ENCODE data around the gene FBXL16. TPM values are rescaled to one million over a fixed set of nuclear protein-coding genes. Genes with fewer than 3 reads are reported as not detected.
"Not testable (repeated sequence)": the region's sequence is repeated elsewhere in the genome, so short reads cannot be mapped to it uniquely, and the experiment has no call there.

Gene FBXL16
- total RNA-seq, 1 donor = under 0.01 TPM

GRCh38 chr16:747978-748746 is 42.6 kb upstream of the FBXL16 start:
- TF ChIP-seq CTCF (IDR thresholded peaks at IDR 0.05; ENCODE audit: insufficient read depth, low read length) = no peak
- H3K4me3 ChIP-seq (ENCODE audit: low read depth, low read length) = no peak overlapping the region
- DNase-seq (ENCODE audit: low read depth) = no peak

DNA sequence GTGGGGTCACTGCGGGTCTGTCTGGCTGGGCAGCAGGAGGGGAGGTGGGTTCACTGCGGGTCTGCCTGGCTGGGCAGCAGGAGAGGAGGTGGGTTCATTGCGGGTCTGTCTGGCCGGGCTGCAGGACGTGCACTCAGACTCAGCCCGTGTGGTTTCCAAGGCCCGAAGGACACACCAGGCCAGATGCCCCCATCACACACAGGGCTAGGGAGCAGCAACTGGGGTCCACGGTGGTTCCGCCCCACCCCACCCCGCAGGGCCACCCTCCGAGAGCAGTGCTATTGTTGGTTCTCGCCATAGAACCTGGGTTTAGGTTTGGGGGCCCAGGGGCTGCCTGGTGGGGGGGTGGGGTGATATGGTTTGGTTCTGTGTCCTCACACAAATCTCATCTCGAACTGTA is 41.0 kb upstream of the FBXL16 start:
- no peak for DNase-seq (ENCODE audit: low read depth)
- no peak overlapping the region for H3K4me3 ChIP-seq (ENCODE audit: low read depth, low read length)
- TF ChIP-seq CTCF (IDR thresholded peaks at IDR 0.05; ENCODE audit: insufficient read depth, low read length) = no peak

DNA sequence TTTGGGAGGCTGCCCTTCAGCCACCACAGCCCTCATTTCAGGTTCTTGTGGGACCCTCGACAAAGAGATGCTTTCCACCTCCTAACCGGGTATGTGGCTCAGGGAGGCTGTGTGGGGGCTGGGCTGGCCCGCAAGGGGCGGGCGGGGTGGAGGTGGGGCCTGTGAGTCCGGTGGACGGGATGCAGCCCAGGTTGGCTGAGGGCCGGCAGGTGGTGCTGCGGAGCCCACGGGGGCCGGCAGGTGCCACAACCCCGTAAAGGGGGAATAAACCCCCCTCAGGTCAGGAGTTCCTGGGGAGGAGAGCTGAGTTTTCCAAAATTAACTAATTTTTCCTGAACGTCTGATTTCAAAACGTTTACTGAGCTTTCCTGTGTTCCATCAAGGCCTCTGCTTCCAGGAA is 40.1 kb upstream of the FBXL16 start:
- DNase-seq (ENCODE audit: low read depth) = no peak
- peak; percentile 16 for TF ChIP-seq CTCF (IDR thresholded peaks at IDR 0.05; ENCODE audit: insufficient read depth, low read length)
- no peak overlapping the region for H3K4me3 ChIP-seq (ENCODE audit: low read depth, low read length)

DNA sequence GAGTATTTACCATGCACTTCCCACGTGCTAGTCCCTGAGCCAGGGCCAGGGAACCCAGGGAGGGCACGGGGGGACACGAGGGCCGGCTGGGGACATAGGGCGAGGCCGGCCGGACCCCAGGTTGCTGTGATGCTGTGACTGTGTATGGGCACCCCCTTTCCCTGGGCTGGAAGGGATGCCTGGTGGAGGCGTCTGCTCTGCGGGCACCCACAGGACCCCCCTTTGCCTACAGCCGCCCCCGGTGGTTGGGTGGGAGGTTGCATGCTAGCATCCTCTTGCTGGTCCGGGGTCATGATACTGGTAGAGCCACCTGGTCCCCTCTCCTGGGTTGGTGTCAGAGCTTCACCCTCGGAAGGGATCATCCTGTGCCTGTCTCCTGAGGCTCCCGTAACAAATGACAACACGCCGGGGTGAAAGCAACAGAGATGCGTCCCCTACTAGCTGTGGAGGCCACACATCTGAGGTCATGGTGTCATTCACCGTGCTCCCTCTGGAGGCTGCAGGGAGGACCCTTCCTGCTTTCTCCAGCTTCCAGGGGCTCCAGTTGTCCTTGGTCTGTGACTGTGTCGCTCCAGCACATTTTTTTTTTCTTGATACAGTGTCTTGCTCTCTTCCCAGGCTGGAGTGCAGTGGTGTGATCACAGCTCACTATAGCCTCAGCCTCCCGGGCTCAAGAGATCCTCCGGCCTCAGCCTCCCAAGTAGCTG is 38.3 kb upstream of the FBXL16 start:
- DNase-seq (ENCODE audit: low read depth) = no peak
- H3K4me3 ChIP-seq (ENCODE audit: low read depth, low read length) = no peak overlapping the region
- TF ChIP-seq CTCF (IDR thresholded peaks at IDR 0.05; ENCODE audit: insufficient read depth, low read length) = no peak

DNA sequence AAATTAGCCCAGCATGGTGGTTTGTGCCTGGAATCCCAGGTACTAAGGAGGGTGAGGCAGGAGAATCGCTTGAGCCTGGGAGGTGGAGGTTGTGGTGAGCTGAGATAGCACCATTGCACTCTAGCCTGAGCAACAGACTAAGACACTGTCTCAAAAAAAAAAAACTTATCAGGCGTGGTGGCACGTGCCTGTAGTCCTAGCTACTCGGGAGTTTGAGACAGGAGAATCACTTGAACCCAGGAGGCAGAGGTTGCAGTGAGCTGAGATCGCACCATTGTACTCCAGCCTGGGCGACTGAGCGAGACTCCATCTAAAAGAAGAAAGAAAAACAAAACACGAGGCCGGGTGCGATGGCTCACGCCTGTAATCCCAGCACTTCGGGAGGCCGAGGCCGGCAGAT is 37.3 kb upstream of the FBXL16 start:
- not testable (repeated sequence) for DNase-seq (ENCODE audit: low read depth)

DNA sequence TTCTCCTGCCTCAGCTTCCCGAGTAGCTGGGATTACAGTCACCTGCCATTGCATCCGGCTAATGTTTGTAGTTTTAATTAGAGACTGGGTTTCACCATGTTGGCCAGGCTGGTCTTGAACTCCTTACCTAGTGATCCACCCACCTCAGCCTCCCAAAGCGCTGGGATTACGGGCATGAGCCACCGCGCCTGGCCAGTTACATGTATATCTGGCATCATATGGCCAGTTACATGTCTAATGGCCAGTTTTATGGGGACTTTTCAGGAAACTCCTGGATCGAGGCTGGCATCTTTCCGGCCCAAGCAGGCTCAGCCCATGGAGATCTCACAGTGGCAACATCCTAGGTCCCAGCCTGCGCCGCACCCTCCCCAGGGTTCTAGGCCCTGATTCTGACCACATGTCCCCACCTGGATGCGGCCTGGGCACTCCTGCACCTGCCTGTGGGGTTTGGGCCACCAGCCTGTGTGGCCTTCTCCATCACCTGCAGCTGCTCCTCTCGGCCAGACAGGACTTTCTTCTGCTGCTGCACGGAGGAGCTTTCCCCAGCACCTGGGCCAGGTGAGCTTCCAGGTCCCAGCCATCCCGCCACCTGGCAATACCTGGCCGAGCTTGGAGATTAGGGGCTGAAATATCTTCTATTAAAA is 36.5 kb upstream of the FBXL16 start:
- no peak for TF ChIP-seq CTCF (IDR thresholded peaks at IDR 0.05; ENCODE audit: insufficient read depth, low read length)
- no peak for DNase-seq (ENCODE audit: low read depth)
- H3K4me3 ChIP-seq (ENCODE audit: low read depth, low read length) = no peak overlapping the region

More for the DNA sequence above, 37.3 kb upstream of the FBXL16 start:
- not testable (repeated sequence) for H3K4me3 ChIP-seq (ENCODE audit: low read depth, low read length)

Measured in fibroblast of the aortic adventitia (primary cell).